ACHN (cell line): Measurements from ENCODE around the gene GCG.
A peak's percentile ranks its signal among the peaks of the same experiment; 100 is the strongest.

Source experiments
- DNase-seq: peaks from one replicate; pipeline ENCODE4 v3.0.0-alpha.2; 2015
- in situ Hi-C: cut with HindIII; loops from 2 replicates; pipeline ENCODE4 v1.10.0; 2017; ENCODE audit warnings: low sequenced_read_pairs, low pct_ligation_motif_present, low pct_unique_long_range_greater_than_20kb

GCG gene

GRCh38 chr2:162152147-162152546 is at the start of gene GCG:
Gene GCG, minus strand, starts transcription at chr2:162152247. Its CDS starts 3,069 bp downstream, at chr2:162149178.
- in situ Hi-C loops: loop anchor here (10.0 kb wide), 1 partner anchor 143 kb away; no protein-coding TSS in a partner anchor
- no peak for DNase-seq

- DNase-seq: no peak
- in situ Hi-C loops: no loop called here
Observed at GRCh38 chr2:162200636-162201035, 48.6 kb upstream of the GCG start.

GRCh38 chr2:162199913-162200312 is 47.9 kb upstream of the GCG start:
- no peak for DNase-seq
- in situ Hi-C loops: no loop called here

GRCh38 chr2:162198239-162198638 is 46.2 kb upstream of the GCG start:
- DNase-seq: no peak
- in situ Hi-C loops: no loop called here

- no peak for DNase-seq
- in situ Hi-C loops: no loop called here
Observed at GRCh38 chr2:162197069-162197825, 45.2 kb upstream of the GCG start.

GRCh38 chr2:162196638-162197037 is 44.6 kb upstream of the GCG start:
- DNase-seq: no peak
- in situ Hi-C loops: no loop called here

GRCh38 chr2:162188451-162188850 is 36.4 kb upstream of the GCG start:
- in situ Hi-C loops: no loop called here
- DNase-seq: no peak

- in situ Hi-C loops: no loop called here
- DNase-seq: no peak
Observed at GRCh38 chr2:162185541-162186232, 33.6 kb upstream of the GCG start.

GRCh38 chr2:162184821-162185450 is 32.9 kb upstream of the GCG start:
- in situ Hi-C loops: no loop called here
- DNase-seq: peak; percentile 64

- in situ Hi-C loops: no loop called here
- peak; percentile 29 for DNase-seq
Observed at GRCh38 chr2:162184359-162184758, 32.3 kb upstream of the GCG start.

GRCh38 chr2:162182395-162182794 is 30.3 kb upstream of the GCG start:
- no peak for DNase-seq
- in situ Hi-C loops: no loop called here

GRCh38 chr2:162177301-162177700 is 25.3 kb upstream of the GCG start:
- in situ Hi-C loops: no loop called here
- no peak for DNase-seq

- in situ Hi-C loops: no loop called here
- no peak for DNase-seq
Observed at GRCh38 chr2:162175714-162176113, 23.7 kb upstream of the GCG start.

GRCh38 chr2:162174746-162175145 is 22.7 kb upstream of the GCG start:
- in situ Hi-C loops: no loop called here
- DNase-seq: no peak

- DNase-seq: no peak
- in situ Hi-C loops: no loop called here
Observed at GRCh38 chr2:162172802-162173370, 20.8 kb upstream of the GCG start.

GRCh38 chr2:162166745-162167144 is 14.7 kb upstream of the GCG start:
- in situ Hi-C loops: no loop called here
- no peak for DNase-seq

GRCh38 chr2:162166174-162166573 is 14.1 kb upstream of the GCG start:
- DNase-seq: no peak
- in situ Hi-C loops: no loop called here

- DNase-seq: no peak
- in situ Hi-C loops: no loop called here
Observed at GRCh38 chr2:162164802-162165201, 12.8 kb upstream of the GCG start.

GRCh38 chr2:162159446-162159845 is 7.4 kb upstream of the GCG start:
- in situ Hi-C loops: loop anchor here (10.0 kb wide), 1 partner anchor 135 kb away; no protein-coding TSS in a partner anchor
- no peak for DNase-seq
